Type B pancreatic cell (in vitro differentiated cells): ENCODE data around the gene TMEM212. TPM values are rescaled to one million over a fixed set of nuclear protein-coding genes. Genes with fewer than 3 reads are reported as not detected.

ENCODE experiments used
- DNase-seq: peaks from one replicate; pipeline ENCODE4 v3.0.0; 2021; ENCODE audit warnings: mixed read lengths; ENCODE audit not compliant: unreplicated experiment; ENCODE audit errors: extremely low spot score
- H3K27ac Mint-ChIP-seq: 2 replicates; pipeline ENCODE4 v1.8.0; 2021; ENCODE audit warnings: mild to moderate bottlenecking, mixed read lengths
- H3K27me3 Mint-ChIP-seq: 2 replicates; pipeline ENCODE4 v1.8.0; 2021; ENCODE audit warnings: mixed read lengths
- H3K36me3 Mint-ChIP-seq: 2 replicates; pipeline ENCODE4 v1.8.0; 2021; ENCODE audit warnings: mixed read lengths
- H3K4me1 Mint-ChIP-seq: one replicate; pipeline ENCODE4 v1.8.0; 2021; ENCODE audit warnings: mixed read lengths; ENCODE audit not compliant: unreplicated experiment
- H3K4me3 Mint-ChIP-seq: 2 replicates; pipeline ENCODE4 v1.8.0; 2021; ENCODE audit warnings: mild to moderate bottlenecking, mixed read lengths
- H3K9me3 Mint-ChIP-seq: 2 replicates; pipeline ENCODE4 v1.8.0; 2021; ENCODE audit warnings: mixed read lengths
- total RNA-seq: library from RNA; stranded (reverse); gene quantifications from 2 replicates; pipeline ENCODE4 v1.2.1, GENCODE V29; 2021; ENCODE audit warnings: low replicate concordance
- TF ChIP-seq, protein P1 (sequence below): fragments of 200-600 bp; sonication (generic); conservative IDR thresholded peaks from 2 replicates; pipeline ENCODE4 v1.5.0; 2021; ENCODE audit warnings: antibody characterized with exemption, mild to moderate bottlenecking

The TMEM212 gene
- total RNA-seq, 1 donor from 2014 or later = not detected

DNA sequence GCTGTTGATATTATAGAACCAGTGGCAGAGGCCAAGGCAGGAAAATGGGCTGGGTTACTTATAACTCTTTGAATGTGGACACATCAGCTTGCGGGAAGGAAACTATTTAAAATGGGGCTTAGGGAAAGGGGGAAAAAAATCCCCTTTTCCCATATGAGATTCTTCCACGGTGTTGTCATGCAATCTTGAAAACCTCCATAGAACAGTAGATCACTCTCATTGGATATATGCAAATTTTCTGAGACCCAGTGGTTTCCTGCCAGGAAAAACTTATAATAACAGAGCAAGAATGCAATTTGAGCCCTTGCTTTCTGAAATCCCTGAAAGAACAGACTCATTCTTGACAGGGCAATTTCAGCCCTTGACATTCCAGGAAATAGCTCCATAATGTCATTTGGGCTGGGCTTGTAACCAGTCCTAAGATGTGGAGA, 31.1 kb downstream of the TMEM212 start:
- Mint-ChIP-seq H3K27ac (peak overlapping the region; percentile 64), H3K4me1 (peaks cover 43% of the 10 kb centered on the region), H3K27me3 (no peaks in the 10 kb centered on the region), H3K4me3 (peak overlapping the region; percentile 42), H3K9me3 (no peaks in the 10 kb centered on the region), H3K36me3 (no peaks in the 10 kb centered on the region)
- TF ChIP-seq, protein P1, sequence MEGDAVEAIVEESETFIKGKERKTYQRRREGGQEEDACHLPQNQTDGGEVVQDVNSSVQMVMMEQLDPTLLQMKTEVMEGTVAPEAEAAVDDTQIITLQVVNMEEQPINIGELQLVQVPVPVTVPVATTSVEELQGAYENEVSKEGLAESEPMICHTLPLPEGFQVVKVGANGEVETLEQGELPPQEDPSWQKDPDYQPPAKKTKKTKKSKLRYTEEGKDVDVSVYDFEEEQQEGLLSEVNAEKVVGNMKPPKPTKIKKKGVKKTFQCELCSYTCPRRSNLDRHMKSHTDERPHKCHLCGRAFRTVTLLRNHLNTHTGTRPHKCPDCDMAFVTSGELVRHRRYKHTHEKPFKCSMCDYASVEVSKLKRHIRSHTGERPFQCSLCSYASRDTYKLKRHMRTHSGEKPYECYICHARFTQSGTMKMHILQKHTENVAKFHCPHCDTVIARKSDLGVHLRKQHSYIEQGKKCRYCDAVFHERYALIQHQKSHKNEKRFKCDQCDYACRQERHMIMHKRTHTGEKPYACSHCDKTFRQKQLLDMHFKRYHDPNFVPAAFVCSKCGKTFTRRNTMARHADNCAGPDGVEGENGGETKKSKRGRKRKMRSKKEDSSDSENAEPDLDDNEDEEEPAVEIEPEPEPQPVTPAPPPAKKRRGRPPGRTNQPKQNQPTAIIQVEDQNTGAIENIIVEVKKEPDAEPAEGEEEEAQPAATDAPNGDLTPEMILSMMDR = no peak
- no peak for DNase-seq

DNA sequence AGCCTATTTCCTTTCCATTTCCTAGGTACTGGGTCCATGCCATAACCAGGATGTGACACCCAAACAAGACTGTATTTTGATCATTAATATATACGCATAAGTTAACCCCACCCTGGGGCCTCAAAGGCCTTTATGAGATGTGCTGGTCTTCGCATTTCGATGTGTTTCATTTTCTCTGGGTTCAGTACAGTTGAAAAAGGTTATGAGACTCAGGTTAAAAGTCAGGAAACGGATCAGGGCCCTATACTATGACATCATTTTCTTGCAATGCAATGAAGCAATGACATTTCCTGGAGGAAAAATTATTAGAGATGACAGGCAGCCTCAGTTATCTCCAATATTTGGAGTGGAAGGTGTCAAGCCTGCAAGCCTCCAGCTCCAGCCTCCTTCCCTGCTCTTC, 31.7 kb downstream of the TMEM212 start:
- H3K4me1 Mint-ChIP-seq = peaks cover 48% of the 10 kb centered on the region
- H3K9me3 Mint-ChIP-seq = no peaks in the 10 kb centered on the region
- no peaks in the 10 kb centered on the region for H3K36me3 Mint-ChIP-seq
- no peak for DNase-seq
- H3K27me3 Mint-ChIP-seq = no peaks in the 10 kb centered on the region
- H3K27ac Mint-ChIP-seq = peak overlapping the region; percentile 11
- TF ChIP-seq, protein P1 = no peak
- no peak overlapping the region for H3K4me3 Mint-ChIP-seq

DNA sequence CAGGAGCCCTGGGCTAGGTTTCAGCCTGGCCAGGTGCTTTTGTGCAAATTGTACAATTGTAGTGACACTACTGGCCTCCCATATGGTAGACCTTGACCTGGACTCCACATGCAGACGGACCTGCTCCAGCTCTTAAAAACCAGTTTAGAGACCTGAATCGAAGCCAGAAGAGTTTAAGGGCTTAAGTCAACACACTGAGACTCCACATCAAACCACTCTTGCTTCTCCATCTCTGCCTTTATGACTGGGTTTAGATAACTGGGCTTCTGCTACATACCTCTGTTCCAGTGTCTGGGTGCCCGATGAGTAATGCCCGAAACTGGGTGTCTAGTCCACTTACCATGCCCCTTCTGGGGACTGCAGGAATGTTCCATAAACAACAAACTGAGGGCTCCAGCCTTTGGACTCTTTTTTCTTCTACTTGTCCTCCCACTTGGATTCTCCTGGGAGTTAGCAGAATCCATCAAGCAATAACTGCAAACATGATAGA, 32.8 kb downstream of the TMEM212 start:
- Mint-ChIP-seq H3K36me3 (no peaks in the 10 kb centered on the region), H3K27me3 (no peaks in the 10 kb centered on the region), H3K9me3 (no peaks in the 10 kb centered on the region), H3K4me1 (peaks cover 48% of the 10 kb centered on the region), H3K4me3 (no peak overlapping the region), H3K27ac (no peak overlapping the region)
- TF ChIP-seq, protein P1 = no peak
- DNase-seq = no peak

DNA sequence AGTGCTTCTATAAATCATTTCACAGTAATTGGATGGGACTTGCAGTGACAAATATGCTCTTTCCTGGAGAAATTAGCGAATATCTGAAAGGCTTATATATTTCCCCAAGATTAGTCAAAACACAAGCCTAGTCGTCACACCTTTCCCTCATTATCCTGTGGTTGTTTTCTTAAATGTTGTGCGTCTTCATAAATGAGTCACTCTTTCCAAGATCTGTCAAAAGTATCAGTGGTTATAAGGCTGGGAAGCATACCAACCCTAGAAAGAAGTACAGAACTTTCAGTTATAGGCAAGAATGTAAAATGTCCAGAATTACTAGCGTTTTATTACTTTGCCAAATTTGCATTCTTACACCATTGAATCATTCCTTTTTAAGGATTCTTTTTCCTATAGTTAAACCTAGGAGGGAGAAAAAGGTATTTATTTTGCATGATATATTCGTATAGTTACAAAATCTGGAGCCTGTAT, 33.6 kb downstream of the TMEM212 start:
- Mint-ChIP-seq H3K9me3 (no peaks in the 10 kb centered on the region), H3K27ac (peak overlapping the region; percentile 34), H3K4me3 (no peak overlapping the region), H3K4me1 (peaks cover 45% of the 10 kb centered on the region), H3K27me3 (no peaks in the 10 kb centered on the region), H3K36me3 (no peaks in the 10 kb centered on the region)
- DNase-seq = no peak
- TF ChIP-seq, protein P1 = no peak

DNA sequence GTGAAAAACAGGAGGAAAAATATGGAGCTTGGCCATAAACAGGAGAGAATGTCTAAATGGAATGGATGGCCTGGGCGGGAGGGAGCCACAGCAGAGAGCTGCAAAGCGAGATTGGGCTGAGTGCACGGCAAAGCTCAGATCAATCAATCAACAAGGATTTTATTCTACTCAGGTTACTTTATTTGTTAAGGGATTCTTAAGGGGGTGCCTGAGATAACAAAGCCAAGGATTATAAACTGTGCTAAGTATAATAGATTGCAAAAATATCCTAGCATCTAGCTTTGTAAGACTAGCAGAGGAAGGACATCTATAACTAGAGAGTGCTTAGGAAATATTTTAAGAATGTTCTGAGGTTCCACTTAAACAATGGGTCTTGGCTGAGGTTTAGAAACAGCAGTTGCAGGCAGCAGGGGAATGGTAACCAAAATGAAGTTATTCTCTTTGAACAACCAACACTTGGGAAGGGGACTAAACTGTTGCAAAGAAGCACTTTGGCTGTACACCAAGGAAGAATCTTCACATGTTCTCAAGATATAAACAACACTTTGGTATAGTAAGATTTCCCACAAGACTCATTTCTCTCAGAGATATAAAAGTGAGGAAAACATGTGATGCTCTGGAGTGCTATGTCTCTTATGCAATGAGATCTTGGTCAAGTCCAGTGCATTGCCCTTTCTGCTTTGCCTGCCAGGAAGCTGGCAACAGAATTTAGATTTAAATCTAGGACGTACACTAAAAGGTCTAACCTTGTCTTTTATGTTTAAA, 35.5 kb downstream of the TMEM212 start:
- TF ChIP-seq, protein P1 = no peak
- Mint-ChIP-seq H3K4me3 (peak overlapping the region; percentile 14), H3K9me3 (no peaks in the 10 kb centered on the region), H3K27ac (peak overlapping the region; percentile 6), H3K4me1 (peaks cover 53% of the 10 kb centered on the region), H3K36me3 (no peaks in the 10 kb centered on the region), H3K27me3 (no peaks in the 10 kb centered on the region)
- DNase-seq = no peak
